ENCODE measurements around the gene FZD1.
"Not testable (repeated sequence)": the region's sequence is repeated elsewhere in the genome, so short reads cannot be mapped to it uniquely, and the experiment has no call there.

Gene FZD1

DNA sequence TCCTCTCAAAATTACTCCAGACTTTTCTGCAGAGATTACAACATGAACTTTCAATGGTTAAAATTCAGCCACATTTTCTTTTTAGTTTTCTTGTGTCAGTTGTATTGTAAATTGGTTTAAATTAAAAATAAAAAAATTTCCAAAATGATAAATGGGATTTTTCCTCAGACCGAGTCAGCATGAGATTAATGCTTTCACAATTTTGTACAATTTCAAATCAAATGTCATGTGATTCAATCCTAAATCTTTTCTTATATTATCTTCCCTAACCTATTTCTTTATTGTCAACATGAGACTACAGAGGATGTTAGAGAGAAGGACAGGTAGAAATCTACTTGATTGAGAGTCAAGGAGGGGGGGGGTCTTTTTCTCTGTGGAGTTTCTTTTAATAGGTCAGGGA, 33.7 kb downstream of the FZD1 start:
- DNase-seq (ENCODE audit: low spot score), result no peak

DNA sequence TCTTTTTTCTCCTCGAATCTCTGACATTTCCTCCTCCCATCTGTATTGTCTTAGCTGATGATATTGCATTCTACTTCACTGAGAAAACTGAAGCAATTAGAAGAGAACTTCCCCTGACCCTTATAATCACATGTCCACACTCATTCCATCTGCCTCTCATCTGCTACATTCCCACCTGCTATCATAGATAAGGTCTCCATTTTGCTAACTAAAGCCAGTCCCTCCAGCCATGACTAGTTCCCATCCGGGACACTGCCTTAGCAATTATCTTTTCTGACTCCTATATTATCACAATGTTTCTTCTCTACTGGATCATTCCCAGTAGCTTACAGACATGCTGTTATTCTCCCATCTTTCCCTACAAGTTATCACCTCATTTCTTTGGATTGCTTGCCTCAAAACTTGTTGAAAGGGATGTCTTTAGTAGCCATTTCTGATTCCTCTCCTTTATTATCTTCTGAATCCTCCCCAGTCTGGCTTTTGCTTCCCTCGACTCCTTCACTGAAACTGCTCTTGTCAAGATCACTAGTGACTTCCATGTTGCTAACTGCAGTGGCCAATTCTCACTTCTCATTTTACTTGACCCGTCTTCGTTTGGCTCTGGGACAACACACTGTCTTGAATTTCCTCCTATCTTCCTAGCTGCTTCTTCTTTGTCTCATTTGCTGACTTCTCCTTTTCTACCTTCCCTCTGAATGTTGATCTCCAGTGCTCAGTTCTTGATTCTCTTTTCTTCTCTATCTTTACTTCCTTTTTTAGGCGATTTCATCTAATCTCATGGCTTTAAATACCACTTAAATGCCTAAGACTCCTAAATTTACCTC, 35.9 kb downstream of the FZD1 start:
- DNase-seq (ENCODE audit: low spot score), result no peak

DNA sequence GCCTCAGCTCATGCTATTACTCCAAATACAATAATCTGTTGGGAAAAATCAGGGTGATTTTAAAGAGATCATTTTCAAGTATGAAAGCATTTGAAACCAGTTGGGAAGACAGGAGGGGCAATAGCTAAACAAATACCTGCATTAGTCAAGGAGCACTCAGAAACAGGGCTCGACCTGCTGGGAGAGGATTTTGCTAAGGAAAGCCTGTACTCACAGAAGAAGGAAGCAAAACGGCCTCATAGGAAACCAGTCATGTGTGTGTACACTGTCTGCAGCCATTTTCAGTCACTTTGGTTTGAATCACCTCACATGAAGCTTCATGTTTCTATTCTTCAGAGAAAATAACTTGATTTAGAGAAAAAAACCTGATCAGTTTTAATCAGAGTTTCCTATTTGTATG, 38.6 kb downstream of the FZD1 start:
- DNase-seq (ENCODE audit: low spot score), result no peak

DNA sequence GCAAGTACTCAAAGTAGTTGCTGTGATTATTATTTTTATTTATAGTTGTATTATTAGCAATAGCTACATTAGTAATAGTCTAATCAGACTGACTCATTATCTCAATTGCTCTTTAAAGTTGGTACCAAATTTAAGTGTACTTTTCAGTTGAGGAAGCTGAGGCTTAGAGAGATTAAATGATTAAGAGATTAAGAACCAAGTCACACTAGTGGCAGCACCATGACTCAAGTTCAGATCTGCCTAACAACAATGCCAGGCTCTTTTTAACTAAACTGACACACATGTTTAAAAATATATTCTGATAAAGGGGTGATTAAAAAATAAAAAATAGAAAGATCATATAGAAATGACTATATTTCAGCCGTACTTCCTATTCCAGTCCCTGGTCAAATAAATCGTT, 42.0 kb downstream of the FZD1 start:
- DNase-seq (ENCODE audit: low spot score), result no peak

DNA sequence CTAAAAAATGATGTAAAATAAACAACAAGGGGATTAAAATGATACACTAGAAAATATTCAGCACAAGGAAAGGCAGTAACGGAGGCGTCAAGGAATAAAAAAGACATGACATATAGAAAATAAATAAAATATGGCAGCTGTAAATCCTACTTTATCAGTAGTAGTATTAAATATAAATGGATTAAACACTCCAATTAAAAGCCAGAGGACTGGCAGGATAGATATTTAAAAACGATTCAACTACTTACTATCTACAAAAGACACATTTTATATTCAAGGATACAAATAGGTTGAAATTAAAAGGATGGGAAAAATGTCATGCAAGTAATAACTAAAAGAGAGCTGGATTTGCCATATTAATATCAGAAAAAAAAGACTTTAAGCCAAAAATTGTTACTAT, 43.2 kb downstream of the FZD1 start:
- no peak for DNase-seq (ENCODE audit: low spot score)

DNA sequence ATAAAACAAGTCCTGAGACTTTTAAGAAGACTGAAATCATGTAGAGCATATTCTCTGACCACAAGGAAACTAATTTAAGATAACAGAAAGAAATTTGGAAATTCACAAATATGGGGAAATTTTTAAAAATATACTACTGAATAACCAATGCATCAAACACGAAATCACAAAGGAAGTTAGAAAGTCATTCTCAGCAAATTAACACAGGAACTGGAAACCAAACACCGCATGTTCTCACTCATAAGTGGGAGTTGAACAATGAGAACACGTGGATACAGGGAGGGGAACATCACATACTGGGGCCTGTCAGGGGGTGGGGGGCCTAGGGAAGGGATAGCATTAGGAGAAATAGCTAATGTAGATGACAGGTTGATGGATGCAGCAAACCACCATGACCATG, 44.0 kb downstream of the FZD1 start:
- not testable (repeated sequence) for DNase-seq (ENCODE audit: low spot score)

DNA sequence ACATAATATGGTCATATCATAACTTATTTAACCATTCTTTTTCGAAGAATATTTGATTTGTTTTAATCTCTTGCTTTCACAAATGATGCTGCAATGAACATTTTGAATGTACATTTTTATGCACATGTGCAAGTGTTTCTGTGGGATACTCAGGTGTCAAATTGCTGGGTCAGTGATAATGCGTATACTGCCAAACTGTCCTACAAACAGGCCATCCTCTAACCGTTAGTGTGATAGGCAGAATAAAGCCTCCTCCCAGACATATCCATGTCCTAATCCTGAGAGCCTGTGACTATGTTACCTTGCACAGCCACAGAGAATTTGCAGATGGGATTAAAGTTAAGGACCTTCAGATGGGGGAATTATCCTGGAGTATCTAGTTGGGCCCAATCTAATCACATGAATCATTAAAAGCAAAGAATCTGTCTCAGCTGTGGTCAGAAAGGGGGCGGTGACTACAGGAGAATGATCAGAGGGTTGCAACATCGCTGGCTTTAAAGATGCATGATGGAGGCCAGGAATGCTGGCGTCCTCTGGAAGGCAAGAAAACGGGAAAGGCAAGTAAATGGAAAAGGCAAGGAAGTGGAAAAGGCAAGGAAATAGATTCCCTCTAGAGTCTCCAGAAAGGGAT, 46.7 kb downstream of the FZD1 start:
- DNase-seq (ENCODE audit: low spot score), result no peak

DNA sequence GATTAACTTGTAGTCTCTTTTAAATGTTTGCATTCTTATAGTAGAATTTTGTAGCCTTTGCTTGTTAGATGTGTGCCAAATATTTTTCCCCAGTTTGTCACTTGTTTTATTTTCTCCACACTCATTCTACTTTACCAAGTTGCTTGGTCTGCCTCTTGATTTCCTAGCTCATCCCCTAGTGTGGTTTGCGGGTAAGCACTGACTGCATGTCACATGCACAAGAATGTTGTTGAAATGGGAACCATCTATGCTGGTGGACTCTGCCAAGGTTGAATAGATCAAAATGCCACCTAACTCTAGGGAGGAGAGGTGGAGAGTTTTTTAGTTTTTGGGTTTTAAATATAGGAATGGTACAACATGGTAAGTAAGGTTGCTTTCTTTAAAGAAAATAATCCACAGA, 47.6 kb downstream of the FZD1 start:
- DNase-seq (ENCODE audit: low spot score), result no peak

DNA sequence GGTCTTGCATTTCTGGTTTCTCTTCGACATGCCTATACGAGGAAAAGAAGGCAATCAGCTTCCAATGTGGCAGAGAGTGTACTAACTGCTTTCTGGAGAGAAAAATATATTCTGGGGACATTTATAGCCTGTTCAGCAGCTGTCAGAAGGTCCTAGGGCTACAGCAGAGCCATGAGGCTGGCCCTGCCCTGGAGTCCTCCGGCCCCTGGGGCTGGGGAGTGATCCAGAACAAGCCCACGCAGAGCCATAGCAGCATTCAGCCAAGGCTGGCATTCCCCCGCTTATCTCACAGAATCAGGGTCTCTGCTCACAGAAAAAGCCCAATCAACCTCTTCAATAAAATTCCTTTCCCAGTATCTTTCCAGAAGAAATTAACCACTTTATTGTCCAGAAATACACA, 48.9 kb downstream of the FZD1 start:
- DNase-seq (ENCODE audit: low spot score), result no peak

DNA sequence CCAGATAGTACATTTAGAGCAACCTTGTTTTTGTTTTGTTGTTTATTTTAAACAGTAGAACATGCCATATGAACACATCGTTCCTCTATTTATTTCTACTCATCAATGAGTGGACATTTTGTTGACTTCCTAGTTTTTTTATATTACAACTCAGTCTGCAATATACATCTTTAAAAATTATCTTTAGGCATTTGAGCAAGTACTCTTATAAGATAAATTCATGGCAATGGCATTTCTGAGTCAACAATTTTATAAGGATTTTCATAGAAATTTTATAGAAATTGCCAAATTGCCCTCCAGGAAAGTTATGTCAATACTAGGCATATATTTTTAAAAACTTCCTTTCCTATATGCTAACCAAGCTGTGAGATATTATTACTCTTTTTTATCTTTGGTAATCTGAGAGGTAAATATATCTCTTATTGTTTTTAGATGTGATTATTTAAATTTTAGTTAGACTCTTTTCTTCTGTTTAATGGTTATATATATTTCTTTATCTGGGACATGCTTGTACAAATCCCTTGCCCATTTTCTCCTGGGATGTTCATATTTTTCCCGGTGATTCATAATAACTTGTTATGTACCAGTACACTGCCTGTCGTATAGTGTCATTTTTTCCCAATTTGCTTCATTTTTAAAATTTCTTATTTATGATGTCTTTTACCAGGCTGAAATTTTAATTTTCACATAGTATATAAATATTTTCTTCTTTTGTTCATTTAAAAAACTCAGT, 50.5 kb downstream of the FZD1 start:
- DNase-seq (ENCODE audit: low spot score), result no peak

DNA sequence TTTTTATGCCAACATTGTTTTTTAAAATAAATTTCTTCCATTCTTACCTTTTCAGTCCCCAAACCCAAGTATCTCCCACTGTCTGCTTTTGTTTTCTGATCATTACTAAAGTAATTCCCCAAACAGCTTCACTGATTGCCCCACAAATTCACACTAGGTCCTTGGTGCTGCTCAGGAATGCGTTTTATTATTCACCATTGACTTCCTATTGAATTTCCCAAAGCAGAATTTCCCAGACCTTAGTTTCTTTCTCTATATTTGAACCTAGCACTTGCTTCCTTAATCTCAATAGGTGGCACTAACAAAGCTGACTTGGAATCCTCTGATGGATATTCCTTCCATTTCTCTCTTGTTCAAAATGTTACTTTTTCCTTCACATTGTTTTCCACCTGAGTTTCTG, 52.2 kb downstream of the FZD1 start:
- DNase-seq (ENCODE audit: low spot score), result no peak

DNA sequence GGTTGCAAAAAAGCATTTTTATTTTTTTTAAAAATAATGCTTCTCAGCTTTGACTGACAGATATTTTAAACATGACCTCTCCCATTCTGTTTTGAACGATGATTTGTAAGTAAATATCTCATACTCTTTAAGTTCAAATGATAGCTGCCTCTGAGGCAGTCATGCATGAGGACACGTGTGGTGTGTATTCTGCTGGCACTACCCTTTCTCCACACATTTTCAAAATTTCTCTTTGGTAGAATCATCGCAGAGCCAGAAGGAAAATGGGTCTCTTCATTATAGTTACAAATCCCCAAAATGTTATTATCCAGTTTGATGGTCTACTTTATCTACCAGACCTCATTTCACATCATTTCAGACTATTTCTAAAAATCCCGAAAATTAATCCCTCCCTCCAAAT, 55.1 kb downstream of the FZD1 start:
- no peak for DNase-seq (ENCODE audit: low spot score)

DNA sequence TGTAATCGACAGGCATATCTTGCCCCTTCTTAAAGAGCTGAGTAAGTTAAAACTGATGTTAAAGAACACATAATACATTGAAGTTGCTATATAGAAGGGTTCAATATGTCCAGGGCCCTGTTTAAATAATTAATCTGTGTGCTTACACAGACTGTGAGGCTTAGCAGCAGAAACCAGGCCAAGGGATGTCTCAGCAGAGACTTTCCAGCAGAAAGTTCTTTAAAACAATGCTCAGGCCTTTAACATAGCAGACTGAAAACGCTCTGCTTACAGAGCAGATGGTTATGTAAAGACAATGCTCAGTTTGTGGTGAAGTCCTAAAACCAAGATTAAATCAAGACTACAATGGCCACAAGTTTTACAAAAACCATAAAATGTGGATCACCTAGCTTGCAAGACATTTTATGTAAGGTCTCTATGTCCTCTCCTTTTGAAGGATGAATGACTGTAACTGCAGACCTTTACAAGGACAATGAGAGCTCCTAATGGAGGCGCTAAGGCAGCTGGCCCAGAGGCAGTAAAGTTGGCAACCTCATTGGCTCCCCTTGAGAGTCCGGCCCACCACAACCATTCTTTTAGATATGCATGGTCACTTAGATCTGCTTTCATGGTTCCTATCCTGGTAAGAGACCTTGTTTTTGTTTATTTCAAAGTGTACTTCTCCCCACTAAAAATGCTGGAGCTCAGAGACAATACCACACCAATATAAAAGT, 56.3 kb downstream of the FZD1 start:
- DNase-seq (ENCODE audit: low spot score), result no peak

Measured in LoVo (cell line).